ENCODE measurements around the gene PTK7.

PTK7 gene

DNA sequence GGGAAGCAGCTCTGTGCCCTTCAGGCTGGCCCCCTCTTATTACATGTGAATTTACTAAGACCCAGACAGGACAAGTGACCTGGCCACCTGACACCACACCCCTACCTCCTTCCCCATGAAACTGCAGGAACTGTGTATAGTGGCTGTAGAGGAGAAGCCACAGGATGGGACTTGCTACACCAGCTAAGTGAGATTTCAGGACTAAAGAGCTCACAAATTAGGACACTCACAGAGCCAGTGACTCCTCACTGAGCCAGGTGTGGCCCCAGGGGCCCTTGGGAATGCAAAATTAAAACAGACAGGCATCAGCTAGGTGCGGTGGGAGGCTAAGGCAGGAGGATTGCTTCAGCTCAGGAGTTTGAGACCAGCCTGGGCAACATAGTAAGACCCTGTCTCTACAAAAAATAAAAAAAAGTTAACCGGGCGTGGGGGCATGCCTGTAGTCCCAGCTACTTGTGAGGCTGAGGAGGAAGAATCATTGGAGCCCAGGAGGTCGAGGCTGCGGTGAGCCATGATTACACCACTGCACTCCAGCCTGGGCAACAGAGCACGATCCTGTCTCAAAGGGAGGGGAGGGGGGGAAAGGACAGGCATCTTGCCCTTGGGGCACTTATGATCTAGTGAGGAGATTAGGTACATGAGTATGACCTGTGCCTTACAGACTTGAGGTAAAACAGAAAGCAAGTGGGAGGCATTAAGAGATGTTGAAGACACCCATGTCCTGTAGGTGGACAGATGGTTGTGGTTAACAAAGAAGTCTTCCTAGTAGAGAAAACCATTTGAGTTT, 71.8 kb downstream of the PTK7 start:
- no peak for TF ChIP-seq EP300 (IDR thresholded peaks at IDR 0.05; ENCODE audit: borderline replicate concordance)
- no peak for TF ChIP-seq RAD21 (IDR thresholded peaks at IDR 0.05; ENCODE audit: low read depth)
- TF ChIP-seq ZBTB7A (IDR thresholded peaks at IDR 0.05; ENCODE audit: low read depth) = no peak

DNA sequence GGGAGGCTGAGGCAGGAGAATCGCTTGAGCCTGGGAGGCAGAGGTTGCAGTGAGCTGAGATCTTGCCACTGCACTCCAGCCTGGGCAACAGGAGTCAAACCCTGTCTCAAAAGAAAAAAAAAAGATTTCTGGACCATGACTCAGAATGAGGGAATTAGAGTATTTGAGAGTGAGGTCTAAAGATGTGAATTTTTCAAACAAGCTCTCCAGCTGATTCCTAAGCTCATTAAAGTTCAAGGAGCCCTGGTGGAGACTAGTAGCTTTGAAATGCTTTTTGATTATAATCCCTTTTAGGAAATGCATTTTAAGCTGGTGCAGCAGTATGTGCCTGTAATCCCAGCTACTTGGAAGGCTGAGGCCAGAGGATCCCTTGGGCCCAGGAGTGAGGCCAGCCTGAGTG, 73.2 kb downstream of the PTK7 start:
- TF ChIP-seq TEAD4 (IDR thresholded peaks at IDR 0.05) (no peak), EP300 (IDR thresholded peaks at IDR 0.05; ENCODE audit: borderline replicate concordance) (no peak), CREB1 (IDR thresholded peaks at IDR 0.05; ENCODE audit: low read depth) (no peak), NFIC (IDR thresholded peaks at IDR 0.05) (no peak), RAD21 (IDR thresholded peaks at IDR 0.05; ENCODE audit: low read depth) (no peak), EGR1 (IDR thresholded peaks at IDR 0.05) (no peak)
- TF ChIP-seq, protein P1, sequence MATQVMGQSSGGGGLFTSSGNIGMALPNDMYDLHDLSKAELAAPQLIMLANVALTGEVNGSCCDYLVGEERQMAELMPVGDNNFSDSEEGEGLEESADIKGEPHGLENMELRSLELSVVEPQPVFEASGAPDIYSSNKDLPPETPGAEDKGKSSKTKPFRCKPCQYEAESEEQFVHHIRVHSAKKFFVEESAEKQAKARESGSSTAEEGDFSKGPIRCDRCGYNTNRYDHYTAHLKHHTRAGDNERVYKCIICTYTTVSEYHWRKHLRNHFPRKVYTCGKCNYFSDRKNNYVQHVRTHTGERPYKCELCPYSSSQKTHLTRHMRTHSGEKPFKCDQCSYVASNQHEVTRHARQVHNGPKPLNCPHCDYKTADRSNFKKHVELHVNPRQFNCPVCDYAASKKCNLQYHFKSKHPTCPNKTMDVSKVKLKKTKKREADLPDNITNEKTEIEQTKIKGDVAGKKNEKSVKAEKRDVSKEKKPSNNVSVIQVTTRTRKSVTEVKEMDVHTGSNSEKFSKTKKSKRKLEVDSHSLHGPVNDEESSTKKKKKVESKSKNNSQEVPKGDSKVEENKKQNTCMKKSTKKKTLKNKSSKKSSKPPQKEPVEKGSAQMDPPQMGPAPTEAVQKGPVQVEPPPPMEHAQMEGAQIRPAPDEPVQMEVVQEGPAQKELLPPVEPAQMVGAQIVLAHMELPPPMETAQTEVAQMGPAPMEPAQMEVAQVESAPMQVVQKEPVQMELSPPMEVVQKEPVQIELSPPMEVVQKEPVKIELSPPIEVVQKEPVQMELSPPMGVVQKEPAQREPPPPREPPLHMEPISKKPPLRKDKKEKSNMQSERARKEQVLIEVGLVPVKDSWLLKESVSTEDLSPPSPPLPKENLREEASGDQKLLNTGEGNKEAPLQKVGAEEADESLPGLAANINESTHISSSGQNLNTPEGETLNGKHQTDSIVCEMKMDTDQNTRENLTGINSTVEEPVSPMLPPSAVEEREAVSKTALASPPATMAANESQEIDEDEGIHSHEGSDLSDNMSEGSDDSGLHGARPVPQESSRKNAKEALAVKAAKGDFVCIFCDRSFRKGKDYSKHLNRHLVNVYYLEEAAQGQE (IDR thresholded peaks at IDR 0.05; ENCODE audit: low read depth) = no peak

DNA sequence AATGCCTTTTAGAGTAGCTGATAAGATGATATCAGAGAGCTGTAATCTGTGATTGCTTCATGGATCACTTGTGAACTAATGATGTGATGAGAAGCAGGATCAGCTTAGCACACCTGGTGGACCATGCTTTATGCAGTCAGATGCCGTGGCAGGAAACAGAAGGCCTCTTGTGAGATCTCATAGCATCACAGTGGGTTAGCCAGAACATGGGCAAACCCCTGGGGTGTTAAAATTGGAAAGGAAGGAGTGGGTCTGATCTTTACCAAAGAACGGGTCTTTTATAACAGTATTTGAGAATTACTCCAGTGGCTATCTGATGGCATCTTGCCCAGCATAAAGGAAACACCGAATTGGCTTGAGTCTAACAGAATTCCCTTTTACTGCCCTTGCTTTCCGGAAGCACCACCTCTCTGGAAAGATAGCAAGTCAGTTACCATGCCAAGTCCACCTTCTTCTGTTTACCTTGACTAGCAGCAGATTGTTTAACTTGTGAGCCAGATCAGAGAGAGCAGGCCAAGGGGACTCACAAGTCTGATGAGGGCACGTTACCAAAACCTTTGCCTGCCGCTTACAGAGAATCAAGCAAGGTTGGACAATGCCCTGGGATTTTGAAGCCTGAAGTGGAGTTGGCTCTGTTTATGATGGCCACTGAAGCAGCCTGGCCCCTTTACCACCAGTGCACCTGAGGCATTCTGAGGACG, 74.1 kb downstream of the PTK7 start:
- TF ChIP-seq, protein P1 (IDR thresholded peaks at IDR 0.05; ENCODE audit: low read depth) = no peak
- no peak for TF ChIP-seq NFIC (IDR thresholded peaks at IDR 0.05)
- TF ChIP-seq TCF12 (IDR thresholded peaks at IDR 0.05; ENCODE audit: low read depth) = no peak
- TF ChIP-seq YY1 (IDR thresholded peaks at IDR 0.05; ENCODE audit: low read depth) = no peak
- TF ChIP-seq FOXM1 (IDR thresholded peaks at IDR 0.05; ENCODE audit: borderline replicate concordance, low read depth) = no peak
- no peak for TF ChIP-seq CEBPB (IDR thresholded peaks at IDR 0.05)
- no peak for TF ChIP-seq CREB1 (IDR thresholded peaks at IDR 0.05; ENCODE audit: low read depth)
- no peak for TF ChIP-seq ZBTB7A (IDR thresholded peaks at IDR 0.05; ENCODE audit: low read depth)
- no peak for TF ChIP-seq TAF1 (IDR thresholded peaks at IDR 0.05; ENCODE audit: low read depth)
- TF ChIP-seq, protein P2, sequence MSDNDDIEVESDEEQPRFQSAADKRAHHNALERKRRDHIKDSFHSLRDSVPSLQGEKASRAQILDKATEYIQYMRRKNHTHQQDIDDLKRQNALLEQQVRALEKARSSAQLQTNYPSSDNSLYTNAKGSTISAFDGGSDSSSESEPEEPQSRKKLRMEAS (IDR thresholded peaks at IDR 0.05) = no peak
- TF ChIP-seq EGR1 (IDR thresholded peaks at IDR 0.05) = no peak

DNA sequence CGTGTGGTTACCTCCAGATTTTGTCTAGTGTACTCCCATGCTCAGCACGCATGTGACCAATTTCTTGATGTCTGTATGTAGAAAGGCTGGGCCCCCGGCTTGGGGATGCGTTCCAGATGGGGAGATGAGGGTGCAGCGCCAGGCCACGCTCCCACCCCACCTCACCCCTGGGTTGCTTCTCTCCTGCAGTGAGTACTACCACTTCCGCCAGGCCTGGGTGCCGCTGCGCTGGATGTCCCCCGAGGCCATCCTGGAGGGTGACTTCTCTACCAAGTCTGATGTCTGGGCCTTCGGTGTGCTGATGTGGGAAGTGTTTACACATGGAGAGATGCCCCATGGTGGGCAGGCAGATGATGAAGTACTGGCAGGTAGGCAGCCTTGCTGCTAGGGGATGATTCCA, 83.5 kb downstream of the PTK7 start:
- no peak for TF ChIP-seq TEAD4 (IDR thresholded peaks at IDR 0.05)
- no peak for TF ChIP-seq FOXM1 (IDR thresholded peaks at IDR 0.05; ENCODE audit: borderline replicate concordance, low read depth)

DNA sequence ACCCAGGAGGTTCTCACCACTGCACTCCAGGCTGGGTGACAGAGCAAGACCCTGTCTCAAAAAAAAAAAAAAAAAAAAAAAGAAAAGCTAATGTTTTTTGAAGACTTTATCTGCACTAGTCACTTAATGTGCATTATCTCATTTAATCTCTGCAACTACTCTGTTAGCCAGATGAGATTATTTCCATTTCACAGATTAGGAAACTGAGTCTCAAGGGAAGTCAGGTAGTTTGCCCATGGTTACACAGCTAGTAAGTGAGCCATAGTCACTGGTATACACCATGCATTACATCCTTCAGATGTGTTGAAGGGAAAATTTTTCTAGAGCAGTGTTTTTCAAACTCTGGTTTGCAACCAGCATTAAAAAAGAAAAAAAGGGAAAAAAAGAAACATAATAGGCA, 87.8 kb downstream of the PTK7 start:
- TF ChIP-seq YY1 (IDR thresholded peaks at IDR 0.05; ENCODE audit: low read depth) (no peak), TEAD4 (IDR thresholded peaks at IDR 0.05) (no peak), EGR1 (IDR thresholded peaks at IDR 0.05) (no peak), RAD21 (IDR thresholded peaks at IDR 0.05; ENCODE audit: low read depth) (no peak), CREB1 (IDR thresholded peaks at IDR 0.05; ENCODE audit: low read depth) (no peak)
- TF ChIP-seq, protein P1 (IDR thresholded peaks at IDR 0.05; ENCODE audit: low read depth) = no peak

DNA sequence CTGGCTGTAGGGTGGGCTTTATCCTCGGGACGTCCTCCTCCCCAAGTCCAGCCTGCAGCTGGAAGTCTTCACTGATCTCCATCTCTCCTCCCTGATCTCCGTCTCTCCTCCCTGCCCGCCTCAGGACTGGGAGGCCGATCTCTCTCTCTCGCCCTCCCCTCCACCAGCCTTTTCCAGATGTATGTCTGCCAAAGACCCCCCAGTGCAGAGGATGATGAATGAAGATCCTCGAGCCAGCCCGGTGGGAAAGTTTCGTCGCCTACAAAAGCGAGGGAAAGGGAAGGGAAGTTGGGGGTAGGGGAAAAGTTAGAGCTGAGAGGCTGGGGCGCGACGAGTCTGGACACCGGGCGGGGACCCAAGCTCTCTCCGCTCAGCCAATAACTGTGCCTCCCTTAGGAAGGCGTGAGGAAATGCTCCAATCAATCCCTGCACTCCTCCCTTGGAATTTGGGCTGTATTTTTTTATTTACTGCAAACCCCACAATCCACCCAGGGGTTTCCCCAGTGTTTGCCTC, 94.4 kb downstream of the PTK7 start:
- TF ChIP-seq, protein P2 (IDR thresholded peaks at IDR 0.05) = peak; percentile 32; the same call in 1 of the 2 replicates
- TF ChIP-seq ZBTB7A (IDR thresholded peaks at IDR 0.05; ENCODE audit: low read depth) (0 out of 2 replicates have a peak, but pooled peaks have one; percentile 47), EGR1 (IDR thresholded peaks at IDR 0.05) (no peak)

Measured in Ishikawa (cell line).